Smooth muscle cell (in vitro differentiated cells): ENCODE data around the gene WDR17. TPM values are rescaled to one million over a fixed set of nuclear protein-coding genes. Genes with fewer than 3 reads are reported as not detected.

Experiments used
- DNase-seq: peaks from one replicate; lab custom pipeline; 2025; ENCODE audit not compliant: unreplicated experiment; lab: John Stamatoyannopoulos, UW
- H2AFZ ChIP-seq: fragments of 200-600 bp; sonication (generic); 2 replicates; pipeline ENCODE4 v1.6.0; 2016; ENCODE audit warnings: antibody characterized with exemption, low read depth, mild to moderate bottlenecking
- H3F3A ChIP-seq: fragments of 200-600 bp; sonication (generic); 2 replicates; pipeline ENCODE4 v1.6.0; 2017; ENCODE audit warnings: antibody characterized with exemption, low read depth
- H3K27ac ChIP-seq: fragments of 200-600 bp; sonication (generic); 2 replicates; pipeline ENCODE4 v1.5.1; 2016; ENCODE audit warnings: low read depth, mild to moderate bottlenecking
- H3K27me3 ChIP-seq: fragments of 200-600 bp; sonication (generic); 2 replicates; pipeline ENCODE4 v1.6.1; 2016; ENCODE audit warnings: low read depth, mild to moderate bottlenecking
- H3K36me3 ChIP-seq: fragments of 200-600 bp; sonication (generic); 2 replicates; pipeline ENCODE4 v1.5.1; 2016; ENCODE audit warnings: low read depth
- H3K4me1 ChIP-seq: fragments of 200-600 bp; sonication (generic); 2 replicates; pipeline ENCODE4 v1.5.1; 2016; ENCODE audit warnings: low read depth
- H3K4me2 ChIP-seq: fragments of 200-600 bp; sonication (generic); 2 replicates; pipeline ENCODE4 v1.6.0; 2016; ENCODE audit warnings: mild to moderate bottlenecking
- H3K4me3 ChIP-seq: fragments of 200-600 bp; sonication (generic); 2 replicates; pipeline ENCODE4 v1.5.1; 2016; ENCODE audit warnings: mild to moderate bottlenecking
- H3K79me2 ChIP-seq: fragments of 200-600 bp; sonication (generic); 2 replicates; pipeline ENCODE4 v1.6.0; 2016; ENCODE audit warnings: low read depth, mild to moderate bottlenecking
- H3K9ac ChIP-seq: fragments of 200-600 bp; sonication (generic); 2 replicates; pipeline ENCODE4 v1.6.0; 2016; ENCODE audit warnings: low read depth
- H3K9me3 ChIP-seq: fragments of 200-600 bp; sonication (generic); replicated peaks from 2 replicates; pipeline ENCODE4 v1.5.1; 2016; ENCODE audit warnings: low read depth
- H4K20me1 ChIP-seq: fragments of 200-600 bp; sonication (generic); 2 replicates; pipeline ENCODE4 v1.6.0; 2016; ENCODE audit warnings: low read depth
- CTCF ChIP-seq: fragments of 200-600 bp; sonication (generic); IDR thresholded peaks from 2 replicates; pipeline ENCODE4 v1.5.1; 2017; ENCODE audit warnings: borderline replicate concordance, mild to moderate bottlenecking, antibody characterized with exemption; ENCODE audit not compliant: insufficient read depth, poor library complexity, severe bottlenecking
- WGBS: methylation state at CpG from one replicate; pipeline ENCODE4 v1.1.7; 2016; ENCODE audit warnings: low lambda C conversion rate; 5-methylcytosine and 5-hydroxymethylcytosine counted together
- polyA plus RNA-seq: library from polyadenylated mRNA; unstranded; fragments of >200 nt; fragmentation: Nextera tagmentation; extraction: Ambion mirVana; gene quantifications from 2 replicates; pipeline ENCODE4 v1.2.1, GENCODE V29; 2016
- total RNA-seq: library from RNA; depleted of rRNA; stranded (reverse); fragments of >200 nt; gene quantifications from 2 replicates; pipeline ENCODE4 v1.2.3, GENCODE V29; 2014

WDR17 gene
- total and polyA plus RNA-seq, 2 experiments from 2014 or later, result 0.49 to 0.50 TPM

GRCh38 chr4:176052744-176053143 is 12.9 kb upstream of the WDR17 start:
- no peaks in the 10 kb centered on the region for H3K36me3 ChIP-seq
- H3K9ac ChIP-seq, result no peak overlapping the region
- H3K4me3 ChIP-seq, result no peak overlapping the region
- 80% methylated on average over 6 of the region's 6 CpGs for WGBS
- no peak for TF ChIP-seq CTCF
- no peaks in the 10 kb centered on the region for H3K9me3 ChIP-seq
- no peak overlapping the region for H2AFZ ChIP-seq
- no peaks in the 10 kb centered on the region for H4K20me1 ChIP-seq
- H3K27me3 ChIP-seq, result no peaks in the 10 kb centered on the region
- no peak overlapping the region for H3K27ac ChIP-seq
- H3K79me2 ChIP-seq, result no peaks in the 10 kb centered on the region
- no peak for DNase-seq
- no peaks in the 10 kb centered on the region for H3F3A ChIP-seq
- H3K4me2 ChIP-seq, result no peak overlapping the region
- H3K4me1 ChIP-seq, result no peaks in the 10 kb centered on the region

GRCh38 chr4:176053785-176054184 is 11.9 kb upstream of the WDR17 start:
- H3K4me3 ChIP-seq, result no peak overlapping the region
- H3K27ac ChIP-seq, result no peak overlapping the region
- no peak for TF ChIP-seq CTCF
- H3K79me2 ChIP-seq, result no peaks in the 10 kb centered on the region
- no peaks in the 10 kb centered on the region for H3K9me3 ChIP-seq
- 77% methylated on average over 2 of the region's 2 CpGs for WGBS
- H3K9ac ChIP-seq, result no peak overlapping the region
- no peak overlapping the region for H3K4me2 ChIP-seq
- no peaks in the 10 kb centered on the region for H4K20me1 ChIP-seq
- H3K36me3 ChIP-seq, result no peaks in the 10 kb centered on the region
- no peak for DNase-seq
- no peaks in the 10 kb centered on the region for H3K4me1 ChIP-seq
- no peaks in the 10 kb centered on the region for H3F3A ChIP-seq
- H2AFZ ChIP-seq, result no peak overlapping the region
- no peaks in the 10 kb centered on the region for H3K27me3 ChIP-seq

- no peaks in the 10 kb centered on the region for H3F3A ChIP-seq
- no peaks in the 10 kb centered on the region for H3K79me2 ChIP-seq
- no peak for DNase-seq
- no peaks in the 10 kb centered on the region for H3K27me3 ChIP-seq
- no peak overlapping the region for H3K27ac ChIP-seq
- H3K9ac ChIP-seq, result no peak overlapping the region
- no peaks in the 10 kb centered on the region for H3K9me3 ChIP-seq
- no peak overlapping the region for H3K4me3 ChIP-seq
- H3K4me1 ChIP-seq, result no peaks in the 10 kb centered on the region
- H2AFZ ChIP-seq, result no peak overlapping the region
- 52% methylated on average over 2 of the region's 2 CpGs for WGBS
- no peak for TF ChIP-seq CTCF
- H4K20me1 ChIP-seq, result no peaks in the 10 kb centered on the region
- no peaks in the 10 kb centered on the region for H3K36me3 ChIP-seq
- no peak overlapping the region for H3K4me2 ChIP-seq
Measured at GRCh38 chr4:176054942-176055341, 10.7 kb upstream of the WDR17 start.

GRCh38 chr4:176063718-176064117 is 1.9 kb upstream of the WDR17 start:
- WGBS, result 93% methylated on average over 20 of the region's 20 CpGs
- no peaks in the 10 kb centered on the region for H3K36me3 ChIP-seq
- no peak for DNase-seq

More at GRCh38 chr4:176063718-176064117, 1.9 kb upstream of the WDR17 start:
- H2AFZ ChIP-seq, result no peak overlapping the region
- no peaks in the 10 kb centered on the region for H4K20me1 ChIP-seq
- H3K4me2 ChIP-seq, result no peak overlapping the region
- H3K27ac ChIP-seq, result no peak overlapping the region
- H3K9ac ChIP-seq, result no peak overlapping the region
- H3K27me3 ChIP-seq, result no peaks in the 10 kb centered on the region
- no peaks in the 10 kb centered on the region for H3K9me3 ChIP-seq
- no peaks in the 10 kb centered on the region for H3K4me1 ChIP-seq
- no peaks in the 10 kb centered on the region for H3K79me2 ChIP-seq
- TF ChIP-seq CTCF, result no peak
- H3K4me3 ChIP-seq, result no peak overlapping the region
- no peaks in the 10 kb centered on the region for H3F3A ChIP-seq
